Stomach (tissue), 4 donors: Measurements from ENCODE around the gene RSU1.

Source experiments
- EP300 ChIP-seq: sonication (generic); formaldehyde crosslinking; IDR thresholded peaks from one replicate; pipeline ENCODE4 v1.6.1; 2017; ENCODE audit warnings: antibody characterized with exemption
- POLR2A ChIP-seq, 4 donors: fragments of 450-650 bp; IDR thresholded peaks; one replicate each; pipeline ENCODE4 v1.6.1; 2016; ENCODE audit warnings: antibody characterized with exemption in 4 of 4, control low read depth in 2 of 4, mild to moderate bottlenecking in 1 of 4, moderate library complexity in 1 of 4
- POLR2AphosphoS5 ChIP-seq, 3 donors: sonication (generic); formaldehyde crosslinking; IDR thresholded peaks; one replicate each; pipeline ENCODE4 v1.6.1; 2016; ENCODE audit warnings: antibody characterized with exemption in 3 of 3
- TF ChIP-seq, protein P1 (sequence below), 7 experiments: fragments of 450-650 bp in 4 of 7; fragments of 200-600 bp in 3 of 7; sonication (generic) in 3 of 7; IDR thresholded peaks; one replicate each; pipeline ENCODE4 v1.5.1; 2016 to 2019; ENCODE audit warnings: antibody characterized with exemption in 7 of 7, control low read depth in 2 of 7, mild to moderate bottlenecking in 1 of 7

DNA sequence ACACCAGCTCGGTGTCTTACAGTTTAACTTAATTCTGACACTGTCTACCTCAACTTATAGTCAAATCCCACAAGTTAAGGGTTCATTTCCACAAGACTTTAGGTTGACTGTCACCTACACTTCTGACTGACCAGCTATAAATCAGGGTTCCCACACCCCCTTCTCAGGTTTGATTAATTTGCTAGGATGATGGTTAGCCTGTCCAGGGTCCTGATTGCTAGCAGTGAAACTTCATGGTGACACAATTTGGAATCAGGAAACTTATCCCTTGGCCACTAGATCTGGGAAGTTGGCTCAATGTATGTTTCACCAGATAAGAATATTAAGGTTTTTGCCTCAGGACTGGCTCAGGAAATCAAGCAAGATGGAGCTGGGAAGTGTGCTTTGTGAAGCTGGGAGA is 2.8 kb upstream of the RSU1 start:
- TF ChIP-seq, protein P1, sequence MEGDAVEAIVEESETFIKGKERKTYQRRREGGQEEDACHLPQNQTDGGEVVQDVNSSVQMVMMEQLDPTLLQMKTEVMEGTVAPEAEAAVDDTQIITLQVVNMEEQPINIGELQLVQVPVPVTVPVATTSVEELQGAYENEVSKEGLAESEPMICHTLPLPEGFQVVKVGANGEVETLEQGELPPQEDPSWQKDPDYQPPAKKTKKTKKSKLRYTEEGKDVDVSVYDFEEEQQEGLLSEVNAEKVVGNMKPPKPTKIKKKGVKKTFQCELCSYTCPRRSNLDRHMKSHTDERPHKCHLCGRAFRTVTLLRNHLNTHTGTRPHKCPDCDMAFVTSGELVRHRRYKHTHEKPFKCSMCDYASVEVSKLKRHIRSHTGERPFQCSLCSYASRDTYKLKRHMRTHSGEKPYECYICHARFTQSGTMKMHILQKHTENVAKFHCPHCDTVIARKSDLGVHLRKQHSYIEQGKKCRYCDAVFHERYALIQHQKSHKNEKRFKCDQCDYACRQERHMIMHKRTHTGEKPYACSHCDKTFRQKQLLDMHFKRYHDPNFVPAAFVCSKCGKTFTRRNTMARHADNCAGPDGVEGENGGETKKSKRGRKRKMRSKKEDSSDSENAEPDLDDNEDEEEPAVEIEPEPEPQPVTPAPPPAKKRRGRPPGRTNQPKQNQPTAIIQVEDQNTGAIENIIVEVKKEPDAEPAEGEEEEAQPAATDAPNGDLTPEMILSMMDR (IDR thresholded peaks at IDR 0.05): no peak
- TF ChIP-seq POLR2AphosphoS5 (IDR thresholded peaks at IDR 0.05) (no peak), EP300 (no peak), POLR2A (IDR thresholded peaks at IDR 0.05) (no peak)
